Measurements from ENCODE around the gene VWA2. TPM values are rescaled to one million over a fixed set of nuclear protein-coding genes. Genes with fewer than 3 reads are reported as not detected.

Gene VWA2
- total and polyA plus RNA-seq, 2 donors (not counting 1 experiment from before 2014, with no cell fraction given) = not detected

DNA sequence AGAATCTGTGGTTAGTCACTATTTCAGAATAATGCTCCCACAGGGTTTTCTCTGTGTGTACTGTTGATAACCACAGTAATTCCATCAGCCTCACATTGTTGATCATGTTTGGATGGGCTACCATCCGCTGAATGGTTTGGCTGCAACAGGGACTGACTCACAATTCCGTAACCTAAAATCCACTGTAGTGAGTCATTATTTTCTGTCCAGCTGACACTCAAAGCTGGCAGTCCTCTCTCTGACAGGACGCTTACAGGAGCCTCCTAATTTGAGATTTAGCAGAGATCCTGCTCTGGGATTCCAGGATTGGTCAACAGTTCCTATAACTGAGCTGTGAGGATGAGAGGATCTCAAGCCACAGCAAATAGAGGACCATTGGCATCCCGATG is 32.7 kb downstream of the VWA2 start:
- ATAC-seq (ENCODE audit: low read depth) = no peak
- no peaks in the 10 kb centered on the region for H3K27me3 ChIP-seq (replicated peaks in 1 of 4; ENCODE audit: control extremely low read depth in 1 of 4, control insufficient read depth in 3 of 4, insufficient read depth in 4 of 4, low read length in 3 of 4)
- no peaks in the 10 kb centered on the region for H4K20me1 ChIP-seq (ENCODE audit: control insufficient read depth, insufficient read depth, low read length, poor library complexity, severe bottlenecking)
- H3K79me2 ChIP-seq (ENCODE audit: control insufficient read depth, insufficient read depth, low read length) = no peaks in the 10 kb centered on the region
- POLR2A ChIA-PET = no interaction called here
- CTCF ChIA-PET = interaction anchor here (0.7 kb wide), 1 partner anchor 1629 kb away, joined by 3 read pairs; no protein-coding TSS in a partner anchor
- no peak overlapping the region for H3K4me2 ChIP-seq (replicated peaks; ENCODE audit: low read depth, low read length, poor library complexity, severe bottlenecking)
- no peaks in the 10 kb centered on the region for H3K9me3 Mint-ChIP-seq (ENCODE audit: insufficient read depth)
- H3K36me3 ChIP-seq (replicated peaks in 1 of 2; ENCODE audit: control extremely low read depth in 1 of 2, control insufficient read depth in 1 of 2, extremely low read depth in 1 of 2, insufficient read depth in 2 of 2, low read length in 1 of 2) = no peaks in the 10 kb centered on the region
- no peaks in the 10 kb centered on the region for H3K4me1 Mint-ChIP-seq
- no peaks in the 10 kb centered on the region for H3K4me1 ChIP-seq (ENCODE audit: control insufficient read depth in 2 of 2, insufficient read depth in 2 of 2, low read length in 2 of 2)
- 79% methylated on average over 2 of the region's 4 CpGs for WGBS (ENCODE audit: insufficient coverage)
- H3K27ac Mint-ChIP-seq = no peak overlapping the region
- intact Hi-C loops (cut with micrococcal nuclease) = no loop called here
- no peak overlapping the region for H3K9ac ChIP-seq (ENCODE audit: low read length)
- peaks cover 17% of the 10 kb centered on the region for H3K27me3 Mint-ChIP-seq
- no peak overlapping the region for H3K4me3 ChIP-seq (ENCODE audit: control extremely low read depth in 1 of 5, extremely low read depth in 1 of 5, insufficient read depth in 1 of 5, low read depth in 2 of 5, low read length in 4 of 5)
- TF ChIP-seq, protein P1, sequence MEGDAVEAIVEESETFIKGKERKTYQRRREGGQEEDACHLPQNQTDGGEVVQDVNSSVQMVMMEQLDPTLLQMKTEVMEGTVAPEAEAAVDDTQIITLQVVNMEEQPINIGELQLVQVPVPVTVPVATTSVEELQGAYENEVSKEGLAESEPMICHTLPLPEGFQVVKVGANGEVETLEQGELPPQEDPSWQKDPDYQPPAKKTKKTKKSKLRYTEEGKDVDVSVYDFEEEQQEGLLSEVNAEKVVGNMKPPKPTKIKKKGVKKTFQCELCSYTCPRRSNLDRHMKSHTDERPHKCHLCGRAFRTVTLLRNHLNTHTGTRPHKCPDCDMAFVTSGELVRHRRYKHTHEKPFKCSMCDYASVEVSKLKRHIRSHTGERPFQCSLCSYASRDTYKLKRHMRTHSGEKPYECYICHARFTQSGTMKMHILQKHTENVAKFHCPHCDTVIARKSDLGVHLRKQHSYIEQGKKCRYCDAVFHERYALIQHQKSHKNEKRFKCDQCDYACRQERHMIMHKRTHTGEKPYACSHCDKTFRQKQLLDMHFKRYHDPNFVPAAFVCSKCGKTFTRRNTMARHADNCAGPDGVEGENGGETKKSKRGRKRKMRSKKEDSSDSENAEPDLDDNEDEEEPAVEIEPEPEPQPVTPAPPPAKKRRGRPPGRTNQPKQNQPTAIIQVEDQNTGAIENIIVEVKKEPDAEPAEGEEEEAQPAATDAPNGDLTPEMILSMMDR (IDR thresholded peaks at IDR 0.05) = no peak
- no peak for TF ChIP-seq EZH2 (IDR thresholded peaks at IDR 0.05; ENCODE audit: borderline replicate concordance, insufficient read depth, low read depth, low read length, poor library complexity, severe bottlenecking)
- no peak overlapping the region for H3K27ac ChIP-seq (ENCODE audit: low read length in 2 of 2)
- H2AFZ ChIP-seq (ENCODE audit: insufficient read depth, low read depth, low read length, poor library complexity, severe bottlenecking) = no peak overlapping the region
- no peak overlapping the region for H3K4me3 Mint-ChIP-seq
- no peaks in the 10 kb centered on the region for H3K9me3 ChIP-seq (ENCODE audit: control extremely low read depth in 1 of 3, control insufficient read depth in 2 of 3, insufficient read depth in 1 of 3, low read length in 2 of 3)
- DNase-seq = no peak

DNA sequence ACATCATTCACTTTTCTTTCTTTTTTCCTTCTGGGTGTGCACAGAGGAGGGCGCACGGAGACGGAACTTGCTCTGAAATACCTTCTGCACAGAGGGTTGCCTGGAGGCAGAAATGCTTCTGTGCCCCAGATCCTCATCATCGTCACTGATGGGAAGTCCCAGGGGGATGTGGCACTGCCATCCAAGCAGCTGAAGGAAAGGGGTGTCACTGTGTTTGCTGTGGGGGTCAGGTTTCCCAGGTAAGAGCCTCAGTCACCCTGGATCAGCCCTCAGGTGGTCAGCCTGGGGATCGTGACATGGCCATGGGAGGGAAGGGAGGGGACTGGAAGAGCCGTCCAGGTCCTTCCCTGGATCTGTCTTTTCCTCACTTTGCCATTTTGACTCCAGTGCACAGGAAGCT is 33.6 kb downstream of the VWA2 start:
- Histone ChIP-seq H3K36me3 (replicated peaks in 1 of 2; ENCODE audit: control extremely low read depth in 1 of 2, control insufficient read depth in 1 of 2, extremely low read depth in 1 of 2, insufficient read depth in 2 of 2, low read length in 1 of 2) (no peaks in the 10 kb centered on the region), H3K4me3 (ENCODE audit: control extremely low read depth in 1 of 5, extremely low read depth in 1 of 5, insufficient read depth in 1 of 5, low read depth in 2 of 5, low read length in 4 of 5) (no peak overlapping the region), H3K27ac (ENCODE audit: low read length in 2 of 2) (no peak overlapping the region), H3K9me3 (ENCODE audit: control extremely low read depth in 1 of 3, control insufficient read depth in 2 of 3, insufficient read depth in 1 of 3, low read length in 2 of 3) (no peaks in the 10 kb centered on the region), H3K4me2 (replicated peaks; ENCODE audit: low read depth, low read length, poor library complexity, severe bottlenecking) (no peak overlapping the region), H2AFZ (ENCODE audit: insufficient read depth, low read depth, low read length, poor library complexity, severe bottlenecking) (no peak overlapping the region), H3K27me3 (replicated peaks in 1 of 4; ENCODE audit: control extremely low read depth in 1 of 4, control insufficient read depth in 3 of 4, insufficient read depth in 4 of 4, low read length in 3 of 4) (peaks cover 0 to 3% (median 0%) of the 10 kb centered on the region in 4 experiments), H3K9ac (ENCODE audit: low read length) (no peak overlapping the region), H3K4me1 (ENCODE audit: control insufficient read depth in 2 of 2, insufficient read depth in 2 of 2, low read length in 2 of 2) (no peaks in the 10 kb centered on the region), H3K79me2 (ENCODE audit: control insufficient read depth, insufficient read depth, low read length) (no peaks in the 10 kb centered on the region), H4K20me1 (ENCODE audit: control insufficient read depth, insufficient read depth, low read length, poor library complexity, severe bottlenecking) (no peaks in the 10 kb centered on the region)
- no peak for TF ChIP-seq EZH2 (IDR thresholded peaks at IDR 0.05; ENCODE audit: borderline replicate concordance, insufficient read depth, low read depth, low read length, poor library complexity, severe bottlenecking)
- TF ChIP-seq, protein P1 (IDR thresholded peaks at IDR 0.05) = no peak
- CTCF ChIA-PET = interaction anchor here (0.7 kb wide), 1 partner anchor 1630 kb away, joined by 3 read pairs; no protein-coding TSS in a partner anchor
- Mint-ChIP-seq H3K4me1 (no peaks in the 10 kb centered on the region), H3K4me3 (no peak overlapping the region), H3K27ac (no peak overlapping the region), H3K27me3 (peaks cover 21% of the 10 kb centered on the region), H3K9me3 (ENCODE audit: insufficient read depth) (no peaks in the 10 kb centered on the region)
- 85% methylated on average over 3 of the region's 6 CpGs for WGBS (ENCODE audit: insufficient coverage)
- ATAC-seq (ENCODE audit: low read depth) (no peak), DNase-seq (no peak)
- POLR2A ChIA-PET = no interaction called here
- intact Hi-C loops (cut with micrococcal nuclease) = no loop called here

All from B cell (primary cell).